ENCODE data around the gene C10orf90.

GRCh38 chr10:126647116-126647515, 23.4 kb downstream of the C10orf90 start:
- no peak for TF ChIP-seq CTCF (IDR thresholded peaks at IDR 0.05; ENCODE audit: low read depth, low read length, missing input control)
- TF ChIP-seq RXRA (IDR thresholded peaks at IDR 0.05): no peak
- no peak for TF ChIP-seq TAF1 (conservative IDR thresholded peaks at IDR 0.05)
- no peak for TF ChIP-seq JUND (IDR thresholded peaks at IDR 0.05)
- no peak for TF ChIP-seq FOXA2 (IDR thresholded peaks at IDR 0.05)
- TF ChIP-seq YY1 (IDR thresholded peaks at IDR 0.05): no peak
- TF ChIP-seq RAD21 (IDR thresholded peaks at IDR 0.05): no peak
- TF ChIP-seq HNF4A (conservative IDR thresholded peaks at IDR 0.05): no peak
- TF ChIP-seq SP1 (IDR thresholded peaks at IDR 0.05): no peak
- no peak for TF ChIP-seq ATF3 (IDR thresholded peaks at IDR 0.05)
- TF ChIP-seq ZBTB33 (IDR thresholded peaks at IDR 0.05): no peak
- TF ChIP-seq MAX (IDR thresholded peaks at IDR 0.05): no peak
- no peak for TF ChIP-seq REST (IDR thresholded peaks at IDR 0.05)

All from liver (tissue), 3 donors.